HG03469 (cell line): ENCODE data around the gene IFITM2.
"Not testable (repeated sequence)": the region's sequence is repeated elsewhere in the genome, so short reads cannot be mapped to it uniquely, and the experiment has no call there.

ENCODE experiments used
- ATAC-seq: cut with Tn5 transposase; IDR thresholded peaks from one replicate; pipeline ENCODE4 v1.9.1; 2021; ENCODE audit warnings: mild to moderate bottlenecking, moderate library complexity, moderate number of reproducible peaks; ENCODE audit not compliant: unreplicated experiment

Gene IFITM2

DNA sequence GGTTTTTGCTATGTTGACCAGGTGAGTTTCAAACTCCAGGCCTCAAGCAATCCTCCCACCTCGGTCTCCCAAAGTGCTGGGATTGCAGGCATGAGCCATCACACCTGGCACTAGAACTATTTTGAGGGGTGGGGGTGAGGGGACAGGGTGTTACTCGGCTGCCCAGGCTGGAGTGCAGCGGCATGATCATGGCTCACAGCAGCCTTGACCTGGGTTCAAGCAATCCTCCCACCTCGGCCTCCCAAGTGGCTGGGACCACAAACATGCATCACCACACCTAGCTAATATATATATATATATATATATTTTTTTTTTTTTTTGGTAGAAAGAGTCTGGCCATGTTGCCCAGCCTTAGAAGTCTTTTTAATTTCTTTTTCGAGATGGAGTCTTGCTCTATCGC lies 30.1 kb downstream of the IFITM2 start:
- ATAC-seq: no peak

DNA sequence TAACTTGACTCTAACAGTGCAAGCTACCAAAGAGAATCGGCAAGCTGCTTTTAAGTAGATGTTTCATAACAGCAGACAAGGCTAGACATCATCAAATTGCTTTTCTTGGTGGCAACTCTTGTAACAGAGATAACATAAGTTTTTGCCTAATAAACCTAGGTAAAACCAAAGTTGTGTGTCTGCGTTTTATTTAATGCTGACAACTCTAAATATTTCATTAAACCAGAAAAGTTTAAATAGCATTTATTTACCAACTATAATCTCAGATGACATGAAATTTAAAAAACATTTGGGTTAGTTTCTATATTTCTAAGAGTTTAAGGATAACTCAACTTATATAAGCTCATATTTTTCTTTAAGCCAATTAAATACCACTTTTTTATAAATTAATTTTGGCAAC lies 32.3 kb downstream of the IFITM2 start:
- no peak for ATAC-seq

DNA sequence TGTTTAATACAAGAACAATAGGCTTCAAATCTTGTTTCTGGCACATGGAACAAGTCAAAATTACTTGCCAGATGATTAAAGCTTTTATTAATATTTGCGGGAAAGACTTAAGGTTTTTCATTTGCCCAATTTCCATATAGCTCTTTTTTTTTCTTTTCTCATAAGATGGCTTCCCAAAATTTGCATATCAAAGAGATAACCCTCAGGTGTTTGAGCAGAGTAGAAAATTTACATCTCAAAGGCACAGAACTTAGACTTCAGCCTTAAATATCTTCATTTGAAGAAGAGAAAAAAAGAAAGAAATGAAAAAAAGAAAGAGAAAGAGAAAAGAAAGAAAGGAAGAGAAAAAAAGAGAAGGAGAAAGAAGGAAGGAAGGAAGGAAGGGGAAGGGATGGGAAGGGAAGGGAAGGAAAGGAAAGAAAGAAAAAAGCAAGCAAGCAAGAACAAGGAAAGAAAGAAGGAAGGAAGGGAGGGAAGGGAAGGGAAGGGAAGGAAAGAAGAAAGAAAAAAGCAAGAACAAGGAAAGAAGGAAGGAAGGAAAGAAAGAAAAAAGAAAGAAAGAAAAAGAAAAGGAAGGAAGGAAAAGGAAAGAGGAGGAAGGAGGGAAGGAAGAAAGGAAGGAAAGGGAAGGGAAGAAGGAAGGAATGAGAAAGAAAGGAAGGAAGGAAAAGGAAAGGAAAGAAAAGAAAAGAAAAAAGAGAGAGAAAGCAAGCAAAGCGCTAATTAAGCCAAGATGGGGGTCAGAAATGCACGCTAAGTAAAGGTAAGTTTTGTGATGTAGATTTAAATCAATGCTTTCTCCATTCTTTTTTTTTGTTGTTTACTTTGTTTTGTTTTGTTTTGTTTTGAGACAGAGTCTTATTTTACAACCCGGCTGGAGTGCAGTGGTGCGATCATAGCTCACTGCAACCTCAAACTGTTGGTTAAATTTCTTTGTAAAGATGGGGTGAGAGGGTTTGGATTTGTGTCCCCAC lies 33.2 kb downstream of the IFITM2 start:
- ATAC-seq: no peak

DNA sequence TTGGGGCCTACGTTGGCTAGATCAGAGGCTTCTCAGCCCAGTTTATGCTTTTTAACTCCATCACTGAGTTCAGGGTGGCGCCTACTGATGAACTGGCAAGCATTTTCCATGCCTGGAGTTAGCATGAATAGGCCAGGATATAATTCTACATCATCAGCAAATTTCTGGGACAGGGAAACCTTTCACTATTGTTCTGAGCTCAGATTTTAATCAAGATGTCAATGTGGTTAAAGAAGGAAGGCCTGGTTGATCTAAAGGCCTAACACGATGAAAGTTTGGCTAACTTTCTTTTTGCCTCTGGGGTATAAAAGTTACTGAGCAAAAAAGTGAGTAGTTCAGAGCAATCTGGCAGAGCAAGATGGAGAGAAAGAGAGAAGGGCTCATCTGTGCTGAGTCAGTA lies 34.7 kb downstream of the IFITM2 start:
- ATAC-seq: no peak

DNA sequence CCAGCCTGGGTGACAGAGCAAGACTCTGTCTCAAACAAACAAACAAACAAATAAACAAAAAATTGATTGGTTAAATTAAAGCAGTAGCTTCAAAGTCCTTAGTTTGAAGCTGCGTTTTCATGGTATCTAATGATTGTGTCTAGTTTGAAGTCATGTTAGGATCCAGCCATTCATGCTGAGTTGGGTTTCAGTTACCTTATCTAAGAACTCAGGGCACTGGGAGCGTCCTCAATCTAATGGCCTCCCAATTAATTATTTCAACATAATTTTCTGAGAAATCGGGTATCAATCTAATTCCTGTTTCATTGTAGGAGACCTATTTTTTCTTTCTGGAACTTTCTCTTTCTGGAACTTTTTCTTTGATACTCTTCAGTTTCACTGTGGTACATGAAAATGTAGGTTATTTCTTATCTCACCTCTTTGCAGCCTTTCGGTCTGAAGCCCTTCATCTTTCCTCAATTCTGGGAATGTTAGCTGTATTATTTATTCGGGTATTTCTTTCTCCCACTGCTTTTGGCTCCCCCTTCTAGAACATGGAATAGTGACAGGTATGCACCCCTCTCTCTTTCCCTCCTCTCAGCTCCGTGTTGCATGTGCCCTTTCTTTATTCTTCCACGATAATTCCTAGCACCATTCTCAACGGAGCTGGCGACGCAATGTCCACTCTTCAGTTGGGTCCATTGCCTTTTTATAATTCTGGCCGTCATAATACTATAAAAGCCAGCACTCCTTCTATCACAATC lies 37.4 kb downstream of the IFITM2 start:
- ATAC-seq: no peak

DNA sequence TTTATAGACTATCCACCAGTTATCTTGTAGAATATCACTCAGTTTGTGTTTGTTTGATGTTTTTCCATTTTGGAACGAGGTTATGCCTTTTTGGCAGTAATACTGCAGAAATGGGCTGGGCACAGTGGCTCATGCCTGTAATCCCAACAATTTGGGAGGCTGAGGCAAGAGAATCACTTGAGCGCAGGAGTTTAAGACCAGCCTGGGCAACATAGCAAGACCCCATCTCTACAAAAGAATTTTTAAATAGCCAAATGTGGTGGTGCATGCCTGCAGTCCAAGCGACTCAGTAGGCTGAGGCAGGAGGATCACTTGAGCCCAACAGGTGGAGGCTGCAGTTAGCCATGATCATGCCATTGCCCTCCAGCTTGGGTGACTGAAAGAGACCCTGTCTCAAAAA lies 38.9 kb downstream of the IFITM2 start:
- no peak for ATAC-seq

- not testable (repeated sequence) for ATAC-seq
These were observed 41.8 kb downstream of the IFITM2 start for GRCh38 chr11:349270-349954.

GRCh38 chr11:350033-350722 lies 42.6 kb downstream of the IFITM2 start:
- not testable (repeated sequence) for ATAC-seq

DNA sequence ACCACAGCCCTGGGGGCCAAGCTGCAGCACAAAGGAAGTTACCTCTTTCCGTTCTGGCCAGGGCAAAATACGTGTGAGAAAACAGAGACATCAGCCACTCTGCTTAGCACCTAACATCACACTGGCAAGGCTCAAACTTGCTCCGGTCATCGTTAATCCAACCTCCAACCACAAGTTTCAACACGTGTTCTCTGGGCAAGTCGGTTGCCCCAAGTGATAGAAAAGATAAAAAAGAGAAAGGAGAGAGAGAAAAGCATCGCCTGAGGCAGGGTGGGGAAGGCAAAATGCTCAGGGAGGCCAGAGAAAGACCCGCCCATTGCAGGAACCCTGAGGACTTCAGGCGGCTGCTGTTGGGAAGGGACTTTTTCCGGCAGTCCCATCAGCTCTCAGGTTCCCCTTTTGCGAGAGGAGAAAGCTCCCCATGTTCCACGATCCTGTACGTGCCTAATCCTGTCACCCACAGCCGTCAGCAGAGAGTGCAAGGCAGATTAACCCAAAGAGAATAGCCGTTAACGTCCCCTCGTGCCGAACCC lies 43.2 kb downstream of the IFITM2 start:
- no peak for ATAC-seq

GRCh38 chr11:351411-351810 lies 43.8 kb downstream of the IFITM2 start:
- no peak for ATAC-seq

DNA sequence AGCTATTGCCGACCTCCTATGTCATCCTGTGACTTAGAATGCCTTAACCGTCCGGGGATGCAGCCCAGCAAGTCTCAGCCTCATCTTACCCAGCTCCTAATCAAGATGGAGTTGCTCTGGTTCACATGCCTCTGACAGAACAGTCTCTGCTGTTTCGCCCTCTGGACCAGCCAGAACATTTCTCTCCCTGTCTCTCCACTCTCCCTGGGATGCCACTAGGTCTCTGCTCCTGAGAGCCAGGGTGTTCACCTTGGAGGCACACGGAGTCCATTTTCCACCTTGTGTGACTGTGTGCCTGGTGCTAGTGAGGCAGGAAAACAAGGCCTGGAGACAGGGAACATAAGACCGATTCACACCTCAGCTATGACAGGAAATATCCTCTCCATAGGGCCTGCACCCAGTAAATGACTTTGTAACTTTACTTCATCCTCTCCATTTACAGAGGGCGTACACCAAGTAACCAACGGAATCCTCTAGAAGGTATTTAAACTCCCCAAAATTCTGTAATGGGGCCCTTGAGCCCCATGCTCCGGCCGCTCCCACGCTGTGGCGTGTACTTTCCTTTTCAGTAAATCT lies 44.9 kb downstream of the IFITM2 start:
- ATAC-seq: no peak

GRCh38 chr11:353179-353873 lies 45.7 kb downstream of the IFITM2 start:
- no peak for ATAC-seq

DNA sequence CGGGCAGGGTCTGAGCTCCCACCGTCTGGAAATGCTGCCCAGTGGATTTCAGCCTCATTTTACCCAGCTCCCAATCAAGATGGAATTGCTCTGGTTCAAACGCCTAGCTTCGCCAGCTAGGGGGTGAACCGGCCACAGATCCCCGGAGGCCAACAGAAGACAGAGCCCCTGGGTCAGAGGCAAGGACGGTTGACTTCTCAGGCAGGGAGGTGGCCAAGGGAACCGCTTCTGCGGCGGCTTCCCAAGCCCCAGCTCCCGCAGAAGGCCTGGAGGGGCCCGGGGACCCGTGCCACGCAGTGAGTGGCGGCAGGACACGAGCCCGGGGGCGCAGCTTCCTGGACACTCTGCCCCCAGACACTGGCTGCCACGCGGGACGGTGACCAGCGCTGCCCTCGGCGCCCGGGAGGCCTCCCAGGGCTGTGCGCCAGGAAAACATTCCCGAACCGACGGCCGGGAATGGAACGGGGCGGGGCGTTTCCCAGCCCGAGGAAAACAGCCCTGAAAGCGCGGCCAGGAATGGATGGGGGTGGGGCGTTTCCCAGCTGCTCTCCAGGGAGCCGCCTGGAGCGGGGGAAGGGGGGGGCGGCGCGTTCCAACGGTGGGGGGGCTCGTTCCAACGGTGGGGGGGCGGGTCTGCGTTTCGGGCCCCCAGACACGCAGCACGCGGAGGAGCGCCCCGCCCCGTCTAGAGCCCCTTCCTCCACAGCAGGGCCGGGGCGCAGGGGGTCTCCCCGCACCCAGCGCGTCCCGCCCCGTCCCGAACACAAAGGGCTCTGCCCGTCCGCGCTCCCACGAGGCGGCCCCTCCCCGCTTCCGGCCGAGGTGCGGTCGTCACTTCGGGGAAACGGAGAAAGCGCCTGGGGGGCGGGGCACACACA lies 48.2 kb downstream of the IFITM2 start:
- no peak for ATAC-seq

- ATAC-seq: no peak
These were observed 49.0 kb downstream of the IFITM2 start for GRCh38 chr11:356610-357009.

GRCh38 chr11:357582-357981 lies 50.0 kb downstream of the IFITM2 start:
- ATAC-seq: no peak

DNA sequence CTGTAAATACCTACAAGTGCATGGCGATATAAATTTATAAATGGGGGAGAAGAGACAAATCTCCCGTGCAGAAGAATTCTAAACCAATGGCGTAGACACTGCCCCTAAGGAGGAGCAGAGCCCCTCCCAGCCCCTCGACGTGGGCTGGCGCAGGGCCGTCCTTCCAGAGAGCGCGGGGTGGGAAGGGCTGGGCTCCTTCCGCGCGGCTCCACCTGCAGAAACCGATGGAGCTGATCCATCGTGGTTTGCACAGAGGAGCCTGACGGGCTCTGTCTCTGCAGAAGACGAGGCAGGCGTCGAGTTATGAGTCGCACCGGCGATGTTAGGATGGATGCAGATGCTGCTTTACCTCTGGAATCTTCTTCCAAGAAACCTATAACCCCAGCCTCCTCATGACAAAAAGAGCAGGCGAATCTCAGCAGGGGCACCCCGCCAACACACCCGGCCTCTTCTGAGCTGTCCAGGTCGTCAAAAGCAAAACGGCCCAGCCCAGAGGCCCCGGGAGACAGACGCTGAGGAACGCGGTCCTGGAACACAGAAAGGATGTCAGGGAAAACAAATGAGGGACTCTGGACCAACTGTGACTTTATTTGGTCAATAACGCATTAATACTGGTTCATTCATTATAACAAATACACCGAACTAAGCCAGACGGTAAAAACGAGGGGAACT lies 50.6 kb downstream of the IFITM2 start:
- no peak for ATAC-seq
